Adrenal gland (tissue), 5 donors: ENCODE measurements around the gene PCDH9.

Experiments
- CTCF ChIP-seq, 6 experiments: fragments of 450-650 bp in 4 of 6; fragments of 200-600 bp in 2 of 6; sonication (generic) in 1 of 6; IDR thresholded peaks; 1 replicate in 5 of 6; 2 replicates in 1 of 6; pipeline versions ENCODE4 v1.5.1 to v1.8.0; 2016 to 2021; ENCODE audit warnings: antibody characterized with exemption in 6 of 6, mild to moderate bottlenecking in 2 of 6, moderate library complexity in 1 of 6
- POLR2A ChIP-seq, 2 donors: fragments of 450-650 bp; IDR thresholded peaks; one replicate each; pipeline ENCODE4 v1.6.1; 2017; ENCODE audit warnings: antibody characterized with exemption in 2 of 2, mild to moderate bottlenecking in 2 of 2, moderate library complexity in 1 of 2
- donor health status: DM: no; HTN: no; CAD: no.

- no peak for TF ChIP-seq CTCF (IDR thresholded peaks at IDR 0.05)
- TF ChIP-seq POLR2A (IDR thresholded peaks at IDR 0.05), result no peak
These were observed 539.0 kb downstream of the PCDH9 start for GRCh38 chr13:66691149-66691548.
